Activated CD4-positive, alpha-beta T cell treated with anti-CD3 and anti-CD28 coated beads, Interleukin-2, amount 50 U/mL, for 16 hours (primary cell): ENCODE results near the gene NLGN2.

Source experiments
- DNase-seq: peaks from one replicate; pipeline ENCODE4 v3.0.0-alpha.2; 2020

The NLGN2 gene

DNA sequence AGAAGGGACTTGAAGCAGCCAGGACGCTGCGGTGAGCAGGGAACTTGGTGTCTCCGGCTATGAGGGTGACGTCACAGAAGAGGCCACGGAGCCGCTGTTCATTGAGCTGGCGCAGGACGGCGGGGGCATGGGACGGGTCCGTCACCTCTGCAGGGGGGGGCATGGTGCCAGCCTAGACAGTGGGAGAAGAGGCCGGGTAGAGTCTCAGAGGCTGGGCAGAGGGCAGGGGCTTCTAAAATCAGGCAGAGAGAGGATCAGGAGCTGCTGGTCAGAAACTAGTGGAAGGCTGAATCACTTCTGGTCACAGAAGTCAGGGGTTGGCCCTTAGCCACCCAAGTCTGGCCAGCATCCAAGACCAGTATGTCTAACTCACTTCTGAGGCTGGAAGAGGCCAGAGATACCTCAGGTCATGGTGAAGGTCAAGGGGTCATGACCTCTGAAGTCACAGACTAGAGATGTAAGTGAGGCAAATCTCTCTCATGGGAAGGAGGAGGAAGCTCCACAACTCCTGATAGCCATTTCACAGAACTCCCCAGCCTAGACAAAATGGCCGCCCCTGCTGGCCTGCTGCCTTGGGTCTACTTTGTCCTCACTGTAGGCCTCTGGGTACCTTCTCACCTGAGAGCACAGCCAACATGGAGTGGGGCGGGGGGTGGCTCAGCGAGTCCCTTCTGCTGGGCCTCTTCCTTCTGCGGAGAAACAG lies 59.1 kb downstream of the NLGN2 start:
- DNase-seq = no peak

DNA sequence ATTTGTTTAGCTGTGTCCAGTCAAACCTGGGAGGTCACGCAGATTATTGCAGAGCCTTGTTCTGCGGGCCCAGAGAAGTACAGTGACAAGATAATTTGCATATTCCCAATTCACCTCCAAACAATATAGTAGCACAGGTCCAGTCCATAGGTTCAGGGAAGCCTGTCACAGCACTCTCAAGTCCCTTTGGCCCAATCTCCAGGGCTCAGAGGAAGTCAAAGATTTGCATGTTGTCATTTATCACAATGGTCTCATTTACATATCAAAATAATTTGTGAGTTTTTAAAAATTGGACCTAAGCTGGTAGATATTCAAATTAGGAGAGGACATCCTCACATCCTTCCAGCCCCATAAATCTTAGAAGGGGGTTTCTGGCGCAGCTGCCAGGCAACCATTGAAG lies 59.9 kb downstream of the NLGN2 start:
- DNase-seq = no peak

DNA sequence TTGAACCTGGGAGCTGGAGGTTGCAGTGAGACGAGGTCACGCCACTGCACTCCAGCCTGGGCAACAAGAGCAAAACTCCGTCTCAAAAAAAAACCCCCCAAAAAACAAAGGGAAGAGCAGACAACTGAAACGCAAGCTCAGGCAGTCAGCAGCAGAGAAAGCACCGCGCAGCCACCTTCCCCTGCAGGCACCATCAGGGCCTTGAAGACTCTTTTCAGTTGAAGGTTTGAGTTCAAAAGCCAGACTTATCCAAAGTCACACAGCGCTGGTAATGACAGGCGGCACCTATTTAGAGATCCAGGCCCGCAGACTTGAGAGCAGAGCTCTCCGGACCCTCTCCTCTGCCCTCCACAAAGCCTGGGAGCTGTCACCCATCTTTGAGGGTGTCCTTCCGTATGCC lies 60.6 kb downstream of the NLGN2 start:
- DNase-seq = no peak

DNA sequence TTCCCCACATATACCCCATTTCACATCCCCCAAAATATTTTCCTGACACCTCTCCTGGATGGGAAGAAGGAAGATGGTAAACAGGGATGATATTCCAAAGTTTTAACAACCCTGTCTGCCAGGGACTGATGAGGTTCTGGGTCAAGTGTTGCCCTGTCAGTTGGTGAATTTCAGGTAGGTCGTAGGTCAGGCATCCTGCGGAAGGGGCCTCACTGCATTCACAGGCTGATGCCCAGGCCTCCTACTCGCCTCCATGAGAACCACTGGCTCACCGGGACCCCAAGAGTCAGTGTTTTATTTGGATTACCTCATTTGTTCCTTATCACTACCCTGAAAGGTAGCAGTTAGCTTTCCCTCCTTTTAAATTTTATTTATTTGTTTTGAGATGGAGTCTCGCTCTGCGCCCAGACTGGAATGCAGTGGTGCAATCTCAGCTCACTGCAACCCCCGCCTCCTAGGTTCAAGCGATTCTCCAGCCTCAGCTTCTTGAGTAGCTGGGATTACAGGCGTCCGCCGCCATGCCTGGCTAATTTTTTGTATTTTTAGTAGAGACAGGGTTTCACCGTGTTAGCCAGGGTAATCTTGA lies 61.3 kb downstream of the NLGN2 start:
- DNase-seq = no peak
